ENCODE data around the gene CASP8AP2. TPM values are rescaled to one million over a fixed set of nuclear protein-coding genes. Genes with fewer than 3 reads are reported as not detected.

The CASP8AP2 gene
- total and polyA plus RNA-seq, 9 of the 15 experiments (the other 6 are each of a cell fraction or from before 2014, with no cell fraction given) = 10.6 to 30.0 (median 19.1) TPM

DNA sequence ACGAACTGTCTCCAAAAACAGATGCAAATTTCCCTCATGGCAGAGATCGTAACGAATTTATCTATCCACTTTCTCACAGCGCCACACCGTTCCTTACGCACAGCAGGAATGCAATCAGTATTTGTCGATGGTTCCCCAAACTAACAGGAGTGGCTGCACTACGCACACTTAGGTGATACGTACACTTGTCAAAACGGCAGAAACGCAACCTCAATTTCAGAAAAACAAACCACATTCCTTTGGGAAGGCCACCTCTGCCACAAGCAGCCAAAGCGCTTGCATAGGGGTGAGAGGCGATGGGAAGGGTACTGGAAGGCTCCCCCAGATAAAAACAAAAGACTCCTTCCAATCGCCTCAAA, 10.7 kb upstream of the CASP8AP2 start (continued):
- no peak for TF ChIP-seq ZNF76 (CRISPR knock-in tag; IDR thresholded peaks at IDR 0.05; ENCODE audit: borderline replicate concordance)
- TF ChIP-seq ETV6 (IDR thresholded peaks at IDR 0.05; ENCODE audit: borderline replicate concordance in 1 of 2, low read depth in 2 of 2, low read length in 1 of 2) = no peak
- peak; percentile 24; the same call in 1 of the 2 replicates for TF ChIP-seq ETV6 (CRISPR knock-in tag; IDR thresholded peaks at IDR 0.05; ENCODE audit: borderline replicate concordance)
- TF ChIP-seq NFXL1 (CRISPR knock-in tag; IDR thresholded peaks at IDR 0.05) = no peak
- 0 out of 2 replicates have a peak, but pooled peaks have one; percentile 38 for TF ChIP-seq GTF2E2 (tag; IDR thresholded peaks at IDR 0.05)
- no peak for TF ChIP-seq NR2F6 (CRISPR knock-in tag; IDR thresholded peaks at IDR 0.05)
- TF ChIP-seq ZBED1 (IDR thresholded peaks at IDR 0.05) = no peak
- TF ChIP-seq, protein P1, sequence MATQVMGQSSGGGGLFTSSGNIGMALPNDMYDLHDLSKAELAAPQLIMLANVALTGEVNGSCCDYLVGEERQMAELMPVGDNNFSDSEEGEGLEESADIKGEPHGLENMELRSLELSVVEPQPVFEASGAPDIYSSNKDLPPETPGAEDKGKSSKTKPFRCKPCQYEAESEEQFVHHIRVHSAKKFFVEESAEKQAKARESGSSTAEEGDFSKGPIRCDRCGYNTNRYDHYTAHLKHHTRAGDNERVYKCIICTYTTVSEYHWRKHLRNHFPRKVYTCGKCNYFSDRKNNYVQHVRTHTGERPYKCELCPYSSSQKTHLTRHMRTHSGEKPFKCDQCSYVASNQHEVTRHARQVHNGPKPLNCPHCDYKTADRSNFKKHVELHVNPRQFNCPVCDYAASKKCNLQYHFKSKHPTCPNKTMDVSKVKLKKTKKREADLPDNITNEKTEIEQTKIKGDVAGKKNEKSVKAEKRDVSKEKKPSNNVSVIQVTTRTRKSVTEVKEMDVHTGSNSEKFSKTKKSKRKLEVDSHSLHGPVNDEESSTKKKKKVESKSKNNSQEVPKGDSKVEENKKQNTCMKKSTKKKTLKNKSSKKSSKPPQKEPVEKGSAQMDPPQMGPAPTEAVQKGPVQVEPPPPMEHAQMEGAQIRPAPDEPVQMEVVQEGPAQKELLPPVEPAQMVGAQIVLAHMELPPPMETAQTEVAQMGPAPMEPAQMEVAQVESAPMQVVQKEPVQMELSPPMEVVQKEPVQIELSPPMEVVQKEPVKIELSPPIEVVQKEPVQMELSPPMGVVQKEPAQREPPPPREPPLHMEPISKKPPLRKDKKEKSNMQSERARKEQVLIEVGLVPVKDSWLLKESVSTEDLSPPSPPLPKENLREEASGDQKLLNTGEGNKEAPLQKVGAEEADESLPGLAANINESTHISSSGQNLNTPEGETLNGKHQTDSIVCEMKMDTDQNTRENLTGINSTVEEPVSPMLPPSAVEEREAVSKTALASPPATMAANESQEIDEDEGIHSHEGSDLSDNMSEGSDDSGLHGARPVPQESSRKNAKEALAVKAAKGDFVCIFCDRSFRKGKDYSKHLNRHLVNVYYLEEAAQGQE (IDR thresholded peaks at IDR 0.05; ENCODE audit: borderline replicate concordance) = no peak
- TF ChIP-seq, protein P1 (CRISPR knock-in tag; IDR thresholded peaks at IDR 0.05; ENCODE audit: low read depth) = no peak
- 0 out of 2 replicates have a peak, but pooled peaks have one; percentile 29 for TF ChIP-seq MXI1 (IDR thresholded peaks at IDR 0.05; ENCODE audit: low read depth, low read length)
- no peak for TF ChIP-seq SREBF1 (IDR thresholded peaks at IDR 0.05; ENCODE audit: borderline replicate concordance, low read depth, low read length)
- TF ChIP-seq ATF7 (IDR thresholded peaks at IDR 0.05) = no peak
- TF ChIP-seq BMI1 (IDR thresholded peaks at IDR 0.05; ENCODE audit: low read length) = no peak
- TF ChIP-seq BRF1 (IDR thresholded peaks at IDR 0.05; ENCODE audit: borderline replicate concordance, extremely low read depth, insufficient read length) = no peak
- no peak for TF ChIP-seq FOXP1 (CRISPR knock-in tag; IDR thresholded peaks at IDR 0.05)
- TF ChIP-seq, protein P2, sequence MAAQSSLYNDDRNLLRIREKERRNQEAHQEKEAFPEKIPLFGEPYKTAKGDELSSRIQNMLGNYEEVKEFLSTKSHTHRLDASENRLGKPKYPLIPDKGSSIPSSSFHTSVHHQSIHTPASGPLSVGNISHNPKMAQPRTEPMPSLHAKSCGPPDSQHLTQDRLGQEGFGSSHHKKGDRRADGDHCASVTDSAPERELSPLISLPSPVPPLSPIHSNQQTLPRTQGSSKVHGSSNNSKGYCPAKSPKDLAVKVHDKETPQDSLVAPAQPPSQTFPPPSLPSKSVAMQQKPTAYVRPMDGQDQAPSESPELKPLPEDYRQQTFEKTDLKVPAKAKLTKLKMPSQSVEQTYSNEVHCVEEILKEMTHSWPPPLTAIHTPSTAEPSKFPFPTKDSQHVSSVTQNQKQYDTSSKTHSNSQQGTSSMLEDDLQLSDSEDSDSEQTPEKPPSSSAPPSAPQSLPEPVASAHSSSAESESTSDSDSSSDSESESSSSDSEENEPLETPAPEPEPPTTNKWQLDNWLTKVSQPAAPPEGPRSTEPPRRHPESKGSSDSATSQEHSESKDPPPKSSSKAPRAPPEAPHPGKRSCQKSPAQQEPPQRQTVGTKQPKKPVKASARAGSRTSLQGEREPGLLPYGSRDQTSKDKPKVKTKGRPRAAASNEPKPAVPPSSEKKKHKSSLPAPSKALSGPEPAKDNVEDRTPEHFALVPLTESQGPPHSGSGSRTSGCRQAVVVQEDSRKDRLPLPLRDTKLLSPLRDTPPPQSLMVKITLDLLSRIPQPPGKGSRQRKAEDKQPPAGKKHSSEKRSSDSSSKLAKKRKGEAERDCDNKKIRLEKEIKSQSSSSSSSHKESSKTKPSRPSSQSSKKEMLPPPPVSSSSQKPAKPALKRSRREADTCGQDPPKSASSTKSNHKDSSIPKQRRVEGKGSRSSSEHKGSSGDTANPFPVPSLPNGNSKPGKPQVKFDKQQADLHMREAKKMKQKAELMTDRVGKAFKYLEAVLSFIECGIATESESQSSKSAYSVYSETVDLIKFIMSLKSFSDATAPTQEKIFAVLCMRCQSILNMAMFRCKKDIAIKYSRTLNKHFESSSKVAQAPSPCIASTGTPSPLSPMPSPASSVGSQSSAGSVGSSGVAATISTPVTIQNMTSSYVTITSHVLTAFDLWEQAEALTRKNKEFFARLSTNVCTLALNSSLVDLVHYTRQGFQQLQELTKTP (IDR thresholded peaks at IDR 0.05; ENCODE audit: low read depth in 1 of 2, partially characterized antibody in 2 of 2) = no peak
- no peak for TF ChIP-seq TCFL5 (CRISPR knock-in tag; conservative IDR thresholded peaks at IDR 0.05)

Data from K562 (cell line).